K562 treated with DMSO at 1 percent for 4 hours (cell line): ENCODE data around the gene ZNF146. TPM values are rescaled to one million over a fixed set of nuclear protein-coding genes. Genes with fewer than 3 reads are reported as not detected.

Source experiments
- total RNA-seq: library from RNA; unstranded; fragments of 300-600 nt; gene quantifications from 2 replicates; pipeline ENCODE4 v1.2.3, GENCODE V29; 2022; ENCODE audit not compliant: insufficient read depth

ZNF146 gene
- 50.3 and 54.2 TPM in 2 replicates for total RNA-seq

DNA sequence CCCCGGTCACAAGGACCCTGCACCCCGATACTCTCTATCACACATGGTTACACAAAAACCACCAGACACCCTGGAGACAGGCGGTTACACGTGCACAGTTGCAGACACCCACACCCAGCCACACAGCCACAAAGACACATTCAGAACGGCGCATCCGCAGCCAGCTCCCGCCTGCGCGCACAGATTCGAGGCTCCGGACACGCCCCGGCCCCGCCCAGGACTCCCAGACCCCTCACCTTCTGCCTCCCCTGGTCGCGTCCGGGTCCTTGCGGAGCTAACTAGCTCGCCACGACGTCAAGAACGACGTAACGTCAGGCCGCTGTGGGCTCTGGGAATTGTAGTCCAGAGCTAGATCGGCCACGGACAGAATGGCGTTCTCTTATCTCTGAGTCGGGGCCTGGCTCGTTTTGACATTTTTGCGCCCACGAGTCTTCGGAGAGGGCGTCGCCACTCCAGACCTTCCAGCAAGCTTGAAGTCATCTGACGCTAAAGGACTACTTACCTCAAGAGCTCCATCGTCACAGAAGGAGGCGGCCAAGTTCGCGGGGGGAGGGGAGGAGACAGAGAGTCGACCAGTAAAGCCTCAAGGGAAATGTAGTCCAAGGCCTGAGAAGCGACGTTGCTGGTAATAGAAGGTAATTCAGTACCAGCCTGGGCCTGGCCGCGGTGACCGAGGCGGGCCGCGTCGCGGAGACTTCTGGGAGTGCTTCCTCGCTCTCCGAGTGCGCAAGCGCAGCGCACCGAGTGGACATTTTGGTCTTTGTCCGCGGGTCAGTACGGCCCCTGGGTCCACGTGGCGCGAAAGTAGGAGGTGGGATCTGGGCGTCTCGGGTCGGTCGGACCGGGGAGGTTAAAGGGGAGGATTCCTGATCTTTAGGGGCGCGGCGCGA is at the start of gene ZNF146, which contains the start of gene ZNF565:
Gene ZNF146, plus strand, starts transcription at position 721 of the 890 bp plus-strand sequence. CDS start 21,335 bp downstream, outside the sequence.
Gene ZNF565, minus strand, starts transcription at position 280 of the 890 bp plus-strand sequence. CDS start 12,680 bp downstream, outside the sequence.

Other genes starting within 250 kb of the ZNF146 start
- gene SDHAF1, start 219.9 kb upstream of the ZNF146 start, total RNA-seq, result 44.2 and 61.7 TPM in 2 replicates
- gene SYNE4, start 206.3 kb upstream of the ZNF146 start, total RNA-seq, result not detected in 2 replicates
- 30.1 TPM in 2 replicates for gene ALKBH6, start 200.9 kb upstream of the ZNF146 start, total RNA-seq
- gene CLIP3, start 182.2 kb upstream of the ZNF146 start, total RNA-seq, result 1.8 TPM in 2 replicates
- 3.7 and 5.1 TPM in 2 replicates for gene THAP8, start 160.8 kb upstream of the ZNF146 start, total RNA-seq
- gene WDR62, start 160.2 kb upstream of the ZNF146 start, total RNA-seq, result 25.9 and 34.3 TPM in 2 replicates
- gene OVOL3, start 104.0 kb upstream of the ZNF146 start, total RNA-seq, result not detected in 2 replicates
- 45.4 and 68.1 TPM in 2 replicates for gene POLR2I, start 100.2 kb upstream of the ZNF146 start, total RNA-seq
- 42.6 and 51.1 TPM in 2 replicates for gene TBCB, start 99.6 kb upstream of the ZNF146 start, total RNA-seq
- 225 and 256 TPM in 2 replicates for gene CAPNS1, start 75.0 kb upstream of the ZNF146 start, total RNA-seq
- gene COX7A1, start 62.7 kb upstream of the ZNF146 start, total RNA-seq, result not detected in 2 replicates
- gene ZNF565, start 441 bp upstream of the ZNF146 start, total RNA-seq, result 0.41 TPM in 1 of 2 replicates, not detected in the other
- 0.19 and 0.25 TPM in 2 replicates for gene ZFP14, start 164.1 kb downstream of the ZNF146 start, total RNA-seq
- 0.81 and 1.5 TPM in 2 replicates for gene ZFP82, start 203.5 kb downstream of the ZNF146 start, total RNA-seq